ENCODE results near the gene SLC20A1. TPM values are rescaled to one million over a fixed set of nuclear protein-coding genes. Genes with fewer than 3 reads are reported as not detected.

Gene SLC20A1
- total and polyA plus RNA-seq, 4 donors, result 26.2 to 51.4 (median 38.6) TPM

DNA sequence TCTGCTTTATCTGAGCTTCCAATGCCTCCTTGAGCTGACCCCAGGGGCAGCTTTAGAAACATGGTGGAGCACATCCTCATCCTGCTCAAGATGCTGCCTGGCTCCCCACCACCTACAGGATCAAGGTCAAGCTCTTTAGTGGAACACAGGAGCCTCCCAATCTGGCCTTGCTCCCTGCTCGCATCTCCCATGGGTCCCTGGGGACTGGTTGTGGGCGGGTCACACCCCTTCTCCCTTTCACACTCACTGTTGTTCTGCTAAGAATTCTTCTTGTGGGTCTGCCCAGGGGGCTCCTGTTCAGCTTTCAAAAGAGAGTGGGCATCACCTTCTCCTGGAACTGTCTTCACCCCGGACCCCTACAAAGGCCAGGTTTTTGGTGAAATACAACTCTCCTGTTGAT lies 66.7 kb downstream of the SLC20A1 start:
- WGBS, 2 donors, result 90 to 92% methylated on average over 3 of the region's 3 CpGs
- ATAC-seq (ENCODE audit: insufficient read depth, low FRiP score), result no peak

DNA sequence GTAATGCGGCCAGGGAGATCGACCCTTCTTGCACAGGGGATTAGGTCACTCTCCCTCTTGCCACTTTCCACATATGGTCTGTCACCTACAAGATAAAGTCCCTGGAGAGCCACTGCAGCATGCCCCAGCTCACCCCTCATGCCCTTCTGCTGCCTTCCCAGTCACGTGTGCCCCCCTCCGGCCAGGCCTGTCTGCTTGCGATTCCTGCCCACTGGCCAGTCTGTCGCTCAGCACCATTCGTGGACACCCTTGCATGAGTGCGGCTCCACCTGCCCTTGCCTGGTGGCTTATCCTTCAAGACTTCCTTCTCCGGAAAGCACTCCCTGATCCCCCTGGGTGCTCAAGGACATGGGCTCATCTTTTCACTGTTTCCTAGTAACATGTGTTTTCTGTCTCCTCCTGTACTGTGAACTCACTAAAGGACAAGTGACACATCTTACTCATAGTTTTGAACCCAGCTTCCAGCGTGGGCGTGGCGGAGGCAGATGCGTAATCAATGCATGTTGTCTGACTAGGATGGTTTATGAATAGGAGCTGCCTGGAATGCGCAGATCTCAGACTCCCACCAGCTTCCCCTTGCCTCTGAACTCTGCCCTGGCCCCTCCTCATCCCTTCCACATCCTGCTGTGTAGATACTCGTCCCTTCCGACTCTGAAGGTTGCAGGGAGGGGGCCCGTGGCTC lies 67.3 kb downstream of the SLC20A1 start:
- Histone ChIP-seq H3K9ac (ENCODE audit: insufficient read depth in 1 of 2, low read length in 2 of 2) (no peak overlapping the region), H3K27ac (ENCODE audit: low read depth in 1 of 2, low read length in 1 of 2) (no peak overlapping the region), H3K9me3 (ENCODE audit: control insufficient read depth in 4 of 4, insufficient read depth in 3 of 4, low read length in 3 of 4) (no peaks in the 10 kb centered on the region), H3K36me3 (ENCODE audit: control insufficient read depth in 4 of 4, insufficient read depth in 4 of 4, low read length in 4 of 4) (no peaks in the 10 kb centered on the region), H3K4me1 (ENCODE audit: control insufficient read depth in 5 of 5, insufficient read depth in 5 of 5, low read length in 5 of 5) (no peaks in the 10 kb centered on the region), H3K4me3 (no peak overlapping the region), H3K27me3 (ENCODE audit: control insufficient read depth in 3 of 3, insufficient read depth in 3 of 3, low read length in 2 of 3) (no peaks in the 10 kb centered on the region)
- ATAC-seq (ENCODE audit: insufficient read depth, low FRiP score), result no peak
- TF ChIP-seq, protein P1, sequence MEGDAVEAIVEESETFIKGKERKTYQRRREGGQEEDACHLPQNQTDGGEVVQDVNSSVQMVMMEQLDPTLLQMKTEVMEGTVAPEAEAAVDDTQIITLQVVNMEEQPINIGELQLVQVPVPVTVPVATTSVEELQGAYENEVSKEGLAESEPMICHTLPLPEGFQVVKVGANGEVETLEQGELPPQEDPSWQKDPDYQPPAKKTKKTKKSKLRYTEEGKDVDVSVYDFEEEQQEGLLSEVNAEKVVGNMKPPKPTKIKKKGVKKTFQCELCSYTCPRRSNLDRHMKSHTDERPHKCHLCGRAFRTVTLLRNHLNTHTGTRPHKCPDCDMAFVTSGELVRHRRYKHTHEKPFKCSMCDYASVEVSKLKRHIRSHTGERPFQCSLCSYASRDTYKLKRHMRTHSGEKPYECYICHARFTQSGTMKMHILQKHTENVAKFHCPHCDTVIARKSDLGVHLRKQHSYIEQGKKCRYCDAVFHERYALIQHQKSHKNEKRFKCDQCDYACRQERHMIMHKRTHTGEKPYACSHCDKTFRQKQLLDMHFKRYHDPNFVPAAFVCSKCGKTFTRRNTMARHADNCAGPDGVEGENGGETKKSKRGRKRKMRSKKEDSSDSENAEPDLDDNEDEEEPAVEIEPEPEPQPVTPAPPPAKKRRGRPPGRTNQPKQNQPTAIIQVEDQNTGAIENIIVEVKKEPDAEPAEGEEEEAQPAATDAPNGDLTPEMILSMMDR (IDR thresholded peaks at IDR 0.05; ENCODE audit: control extremely low read depth, extremely low read depth), result no peak
- no peak for DNase-seq
- 69 to 73% methylated on average over 17 of the region's 17 CpGs for WGBS, 2 donors

More for the DNA sequence above, 66.7 kb downstream of the SLC20A1 start:
- no peaks in the 10 kb centered on the region for H3K27me3 ChIP-seq (ENCODE audit: control insufficient read depth in 3 of 3, insufficient read depth in 3 of 3, low read length in 2 of 3)
- no peak for DNase-seq
- no peaks in the 10 kb centered on the region for H3K4me1 ChIP-seq (ENCODE audit: control insufficient read depth in 5 of 5, insufficient read depth in 5 of 5, low read length in 5 of 5)
- H3K36me3 ChIP-seq (ENCODE audit: control insufficient read depth in 4 of 4, insufficient read depth in 4 of 4, low read length in 4 of 4), result no peaks in the 10 kb centered on the region
- no peak overlapping the region for H3K4me3 ChIP-seq
- H3K9ac ChIP-seq (ENCODE audit: insufficient read depth in 1 of 2, low read length in 2 of 2), result no peak overlapping the region
- H3K27ac ChIP-seq (ENCODE audit: low read depth in 1 of 2, low read length in 1 of 2), result no peak overlapping the region
- TF ChIP-seq, protein P1 (IDR thresholded peaks at IDR 0.05; ENCODE audit: control extremely low read depth, extremely low read depth), result no peak
- no peaks in the 10 kb centered on the region for H3K9me3 ChIP-seq (ENCODE audit: control insufficient read depth in 4 of 4, insufficient read depth in 3 of 4, low read length in 3 of 4)

Other genes starting within 250 kb of the SLC20A1 start
- gene RGPD8, start 212.3 kb upstream of the SLC20A1 start, total RNA-seq, result 10 to 100 TPM; 10.2 to 51.1 TPM
- 1 to 10 TPM in 1 of 2 donors, under 1 TPM in 1; 0.81 to 2.1 TPM for gene RGPD8, start 212.3 kb upstream of the SLC20A1 start, polyA plus RNA-seq
- 10 to 100 TPM; 31.2 to 32.8 TPM for gene TTL, start 163.8 kb upstream of the SLC20A1 start, total RNA-seq
- gene TTL, start 163.8 kb upstream of the SLC20A1 start, polyA plus RNA-seq, result 10 to 100 TPM; 12.5 to 14.3 TPM
- 10 to 100 TPM; 20.9 to 26.4 TPM for gene POLR1B, start 103.5 kb upstream of the SLC20A1 start, total RNA-seq
- 1 to 10 TPM; 4.9 to 9.4 TPM for gene POLR1B, start 103.5 kb upstream of the SLC20A1 start, polyA plus RNA-seq
- 10 to 100 TPM in 1 of 2 donors, 1 to 10 TPM in 1; 3.0 to 46.6 TPM for gene CHCHD5, start 61.3 kb upstream of the SLC20A1 start, total RNA-seq
- gene CHCHD5, start 61.3 kb upstream of the SLC20A1 start, polyA plus RNA-seq, result 10 to 100 TPM; 43.4 to 45.5 TPM
- under 1 TPM; 0.09 to 0.83 TPM for gene NT5DC4, start 75.1 kb downstream of the SLC20A1 start, total RNA-seq
- under 1 TPM; 0.53 TPM for gene NT5DC4, start 75.1 kb downstream of the SLC20A1 start, polyA plus RNA-seq
- 1 to 10 TPM in 1 of 2 donors, under 1 TPM in 1; 0.58 to 4.0 TPM for gene CKAP2L, start 118.7 kb downstream of the SLC20A1 start, total RNA-seq
- gene CKAP2L, start 118.7 kb downstream of the SLC20A1 start, polyA plus RNA-seq, result under 1 TPM; 0.48 to 0.63 TPM
- gene IL1A, start 138.6 kb downstream of the SLC20A1 start, total RNA-seq, result 1 to 10 TPM; 1.3 to 3.5 TPM
- 10 to 100 TPM in 1 of 2 donors, 1 to 10 TPM in 1; 1.1 to 15.5 TPM for gene IL1A, start 138.6 kb downstream of the SLC20A1 start, polyA plus RNA-seq
- gene IL1B, start 190.8 kb downstream of the SLC20A1 start, total RNA-seq, result 10 to 100 TPM in 1 of 2 donors, 1 to 10 TPM in 1; 3.8 to 19.9 TPM
- gene IL1B, start 190.8 kb downstream of the SLC20A1 start, polyA plus RNA-seq, result 100 to 1,000 TPM in 1 of 2 donors, 1 to 10 TPM in 1; 6.5 to 482 TPM